Measurements from ENCODE around the gene C2CD4C. TPM values are rescaled to one million over a fixed set of nuclear protein-coding genes. Genes with fewer than 3 reads are reported as not detected.
"Not testable (repeated sequence)": the region's sequence is repeated elsewhere in the genome, so short reads cannot be mapped to it uniquely, and the experiment has no call there.

The C2CD4C gene
- total RNA-seq, 2 donors from 2014 or later, result not detected

DNA sequence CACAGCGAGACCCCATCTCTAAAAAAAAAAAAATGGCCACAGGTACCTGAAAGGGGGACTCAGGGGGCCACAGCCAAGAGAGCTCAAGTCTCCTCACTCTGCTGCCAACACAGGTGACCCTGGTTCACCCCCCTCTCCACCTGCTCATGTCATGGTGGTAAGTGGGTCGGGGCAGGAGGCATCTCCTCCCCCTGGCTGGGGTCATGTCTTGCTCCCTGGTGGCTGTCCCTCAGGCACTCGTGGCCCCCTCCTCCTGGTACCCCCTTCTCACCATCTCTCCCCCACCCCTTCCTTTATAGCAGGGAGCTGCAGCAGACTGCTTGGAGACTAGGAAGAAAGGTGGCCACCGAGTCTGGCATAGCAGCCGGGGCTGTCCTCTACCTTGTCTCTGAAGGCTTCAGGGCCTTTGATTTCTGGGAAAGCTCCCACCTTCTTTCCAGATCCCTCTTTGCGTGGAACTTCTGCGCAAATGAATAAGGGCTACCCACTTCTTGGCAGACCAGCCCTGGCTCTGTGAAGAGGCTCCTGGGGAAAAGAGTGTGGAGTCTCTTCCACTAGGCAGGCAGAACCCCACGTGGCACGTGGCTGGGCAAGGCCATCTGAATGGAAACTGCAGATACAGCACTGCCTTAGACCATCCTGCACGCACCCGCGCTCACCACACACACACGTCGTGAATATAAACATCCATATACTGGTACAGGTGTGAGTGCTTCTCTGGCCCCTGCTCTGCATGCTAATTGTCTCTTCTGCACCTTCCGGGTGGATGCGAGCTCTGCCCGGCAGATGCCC, 44.3 kb downstream of the C2CD4C start:
- peaks cover 42% of the 10 kb centered on the region for H3K27me3 Mint-ChIP-seq

DNA sequence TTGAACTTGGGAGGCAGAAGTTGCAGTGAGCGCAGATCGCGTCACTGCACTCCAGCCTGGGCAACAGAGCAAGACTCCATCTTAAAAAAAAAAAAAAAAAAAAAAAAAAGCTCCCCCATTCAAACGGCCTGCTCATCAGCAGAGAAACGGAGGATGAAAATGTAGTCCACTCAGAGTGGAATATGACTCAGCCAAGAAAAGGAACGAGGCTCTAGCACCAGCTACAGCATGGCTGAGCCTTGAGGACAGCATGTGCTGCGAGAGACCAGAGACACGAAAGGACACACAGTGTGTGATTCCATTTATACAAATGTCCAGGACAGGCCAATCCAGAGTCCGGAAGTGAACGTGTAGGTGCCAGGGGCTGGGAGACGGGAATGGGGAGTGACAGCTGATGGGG, 46.3 kb downstream of the C2CD4C start:
- no peak overlapping the region for H3K27ac Mint-ChIP-seq
- no peaks in the 10 kb centered on the region for H3K4me1 Mint-ChIP-seq
- ATAC-seq (no peak), DNase-seq (no peak)
- H3K4me3 Mint-ChIP-seq, result no peak overlapping the region
- no peaks in the 10 kb centered on the region for H3K36me3 Mint-ChIP-seq (ENCODE audit: low read depth)
- peaks cover 41% of the 10 kb centered on the region for H3K27me3 Mint-ChIP-seq
- H3K9me3 ChIP-seq (ENCODE audit: control insufficient read depth, low read length, poor library complexity, severe bottlenecking), result no peaks in the 10 kb centered on the region

More for the DNA sequence above, 44.3 kb downstream of the C2CD4C start:
- Mint-ChIP-seq H3K4me3 (no peak overlapping the region), H3K4me1 (no peaks in the 10 kb centered on the region), H3K27ac (no peak overlapping the region), H3K36me3 (ENCODE audit: low read depth) (no peaks in the 10 kb centered on the region)
- no peaks in the 10 kb centered on the region for H3K9me3 ChIP-seq (ENCODE audit: control insufficient read depth, low read length, poor library complexity, severe bottlenecking)
- ATAC-seq, result no peak
- no peak for DNase-seq

DNA sequence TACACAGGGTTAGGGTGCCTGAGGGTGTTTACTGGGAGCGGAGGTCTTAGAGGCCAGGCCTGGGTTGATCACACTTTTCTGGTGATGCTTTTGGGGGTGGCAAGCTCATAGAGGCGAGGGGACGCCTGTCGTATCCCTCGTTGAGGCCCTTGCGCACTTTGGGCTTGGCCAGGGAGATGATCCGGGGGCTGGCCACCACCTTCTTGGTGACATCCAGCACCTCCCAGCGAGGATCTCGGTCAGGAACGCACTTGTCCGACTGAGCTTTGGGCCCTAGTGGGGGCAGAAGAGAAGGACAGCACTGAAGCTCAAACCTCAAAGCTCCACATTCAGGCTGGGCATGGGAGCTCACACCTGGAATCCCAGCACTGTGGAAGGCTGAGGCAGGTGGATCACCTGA, 46.8 kb downstream of the C2CD4C start:
- ATAC-seq (no peak), DNase-seq (no peak)
- H3K27me3 Mint-ChIP-seq, result peaks cover 35% of the 10 kb centered on the region
- no peak overlapping the region for H3K4me3 Mint-ChIP-seq
- H3K36me3 Mint-ChIP-seq (ENCODE audit: low read depth), result no peaks in the 10 kb centered on the region
- H3K9me3 ChIP-seq (ENCODE audit: control insufficient read depth, low read length, poor library complexity, severe bottlenecking), result no peaks in the 10 kb centered on the region
- no peaks in the 10 kb centered on the region for H3K4me1 Mint-ChIP-seq
- no peak overlapping the region for H3K27ac Mint-ChIP-seq

DNA sequence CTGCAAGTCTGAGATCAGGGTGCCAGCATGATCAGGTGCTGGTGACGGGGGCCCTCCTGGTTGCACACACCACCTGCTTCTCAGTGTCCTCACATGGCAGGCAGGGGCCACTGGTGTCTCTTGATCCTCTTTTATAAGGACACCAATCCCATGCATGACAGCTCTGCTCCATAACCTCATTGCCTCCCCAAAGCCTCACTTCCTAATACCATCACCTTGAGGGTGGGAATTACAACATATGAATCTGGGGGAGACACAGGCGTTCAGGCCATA, 49.4 kb downstream of the C2CD4C start:
- ATAC-seq, result no peak
- no peaks in the 10 kb centered on the region for H3K9me3 ChIP-seq (ENCODE audit: control insufficient read depth, low read length, poor library complexity, severe bottlenecking)
- DNase-seq, result no peak
- H3K4me1 Mint-ChIP-seq, result no peaks in the 10 kb centered on the region
- H3K36me3 Mint-ChIP-seq (ENCODE audit: low read depth), result no peaks in the 10 kb centered on the region
- no peak overlapping the region for H3K27ac Mint-ChIP-seq
- peaks cover 13% of the 10 kb centered on the region for H3K27me3 Mint-ChIP-seq
- H3K4me3 Mint-ChIP-seq, result no peak overlapping the region

DNA sequence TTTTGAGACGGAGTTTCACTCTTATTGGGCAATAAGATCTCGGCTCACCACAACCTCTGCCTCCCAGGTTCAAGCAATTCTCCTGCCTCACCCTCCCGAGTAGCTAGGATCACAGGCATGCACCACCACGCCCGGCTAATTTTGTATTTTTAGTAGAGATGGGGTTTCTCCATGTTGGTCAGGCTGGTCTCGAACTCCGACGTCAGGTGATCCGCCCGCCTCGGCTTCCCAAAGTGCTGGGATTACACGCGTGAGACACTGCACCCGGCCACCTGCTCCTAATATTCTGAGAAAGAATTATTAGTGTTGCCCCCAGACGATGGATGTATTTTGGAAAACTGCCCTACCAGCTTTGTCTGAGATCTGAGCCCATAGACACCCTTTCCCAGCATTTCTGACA, 53.4 kb downstream of the C2CD4C start:
- not testable (repeated sequence) for H3K27me3 Mint-ChIP-seq; H3K4me1 Mint-ChIP-seq; H3K9me3 ChIP-seq (ENCODE audit: control insufficient read depth, low read length, poor library complexity, severe bottlenecking); ATAC-seq; H3K27ac Mint-ChIP-seq; DNase-seq; H3K36me3 Mint-ChIP-seq (ENCODE audit: low read depth); H3K4me3 Mint-ChIP-seq

Other genes starting within 250 kb of the C2CD4C start
- gene PLPP2, start 117.7 kb downstream of the C2CD4C start, total RNA-seq, result 1 to 10 TPM in 1 of 2 donors, under 1 TPM in 1; 0.60 to 2.3 TPM
- 10 to 100 TPM; 13.1 to 13.8 TPM for gene MIER2, start 64.4 kb downstream of the C2CD4C start, total RNA-seq
- gene SHC2, start 51.9 kb upstream of the C2CD4C start, total RNA-seq, result not detected
- under 1 TPM; 0.15 to 0.31 TPM for gene MADCAM1, start 87.3 kb upstream of the C2CD4C start, total RNA-seq
- 10 to 100 TPM; 24.3 to 24.8 TPM for gene TPGS1, start 98.3 kb upstream of the C2CD4C start, total RNA-seq
- 10 to 100 TPM; 36.2 to 42.0 TPM for gene CDC34, start 122.6 kb upstream of the C2CD4C start, total RNA-seq
- 10 to 100 TPM; 43.8 to 45.6 TPM for gene GZMM, start 134.9 kb upstream of the C2CD4C start, total RNA-seq
- gene BSG, start 163.4 kb upstream of the C2CD4C start, total RNA-seq, result 100 to 1,000 TPM; 152 to 165 TPM
- 1 to 10 TPM; 1.1 to 3.0 TPM for gene HCN2, start 180.7 kb upstream of the C2CD4C start, total RNA-seq
- 10 to 100 TPM; 61.3 to 64.7 TPM for gene POLRMT, start 224.4 kb upstream of the C2CD4C start, total RNA-seq
- under 1 TPM; 0.65 to 0.68 TPM for gene FGF22, start 230.7 kb upstream of the C2CD4C start, total RNA-seq